Activated T-cell treated with anti-CD3 and anti-CD28 coated beads, Interleukin-2, amount 50 U/mL, for 24 hours (primary cell): ENCODE results near the gene FAM221B.

ENCODE experiments used
- DNase-seq: peaks from one replicate; pipeline ENCODE4 v3.0.0-alpha.2; 2020
- H3K27ac Mint-ChIP-seq: 2 replicates; pipeline ENCODE4 v1.8.0; 2020; ENCODE audit warnings: mild to moderate bottlenecking, mixed read lengths
- H3K27me3 Mint-ChIP-seq: 2 replicates; pipeline ENCODE4 v1.8.0; 2020; ENCODE audit warnings: mixed read lengths
- H3K36me3 Mint-ChIP-seq: 2 replicates; pipeline ENCODE4 v1.8.0; 2020; ENCODE audit warnings: low read depth, mixed read lengths
- H3K4me1 Mint-ChIP-seq: 2 replicates; pipeline ENCODE4 v1.8.0; 2020; ENCODE audit warnings: low read depth, mixed read lengths
- H3K4me3 Mint-ChIP-seq: 2 replicates; pipeline ENCODE4 v1.8.0; 2020; ENCODE audit warnings: mild to moderate bottlenecking, moderate library complexity, mixed read lengths
- H3K9me3 Mint-ChIP-seq: 2 replicates; pipeline ENCODE4 v1.8.0; 2020; ENCODE audit warnings: mixed read lengths

The FAM221B gene, protein sequence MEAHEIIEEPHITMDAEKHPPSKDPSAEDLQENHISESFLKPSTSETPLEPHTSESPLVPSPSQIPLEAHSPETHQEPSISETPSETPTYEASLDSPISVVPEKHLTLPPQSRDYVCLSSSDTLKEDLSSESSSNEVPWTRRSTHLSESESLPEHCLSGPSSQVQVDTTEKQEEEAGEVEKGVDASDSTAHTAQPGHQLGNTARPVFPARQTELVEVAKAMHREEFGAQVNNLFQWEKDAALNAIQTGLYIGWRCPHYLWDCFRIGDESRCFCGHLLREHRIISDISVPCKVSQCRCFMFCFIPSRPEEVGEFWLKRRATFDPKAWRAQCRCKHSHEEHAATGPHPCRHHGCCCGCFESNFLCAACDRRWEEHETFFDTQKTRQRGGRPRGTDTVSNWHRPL

DNA sequence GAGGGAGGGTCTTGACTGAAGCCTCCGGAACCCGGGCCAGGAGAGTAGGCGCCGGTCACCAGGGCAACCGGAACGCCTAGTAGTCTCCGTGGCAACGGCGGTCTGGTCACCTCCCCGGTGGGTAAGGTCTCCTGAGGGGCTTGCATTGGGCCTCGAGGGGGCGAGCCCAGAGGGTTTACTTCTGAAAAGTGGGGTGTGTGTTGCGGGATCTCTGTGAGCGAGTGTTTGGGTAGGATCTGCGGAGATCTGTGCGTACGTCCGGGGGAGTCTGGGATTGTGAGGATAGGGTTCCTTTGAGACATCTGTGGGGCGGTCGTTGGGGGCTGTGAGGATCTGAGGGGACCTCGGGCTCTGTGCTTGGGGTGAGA is at the start of gene FAM221B:
TSS of gene FAM221B (minus strand) at position 17 of the 368 bp plus-strand sequence. CDS start 2,571 bp downstream, outside the sequence.
- Mint-ChIP-seq H3K27me3 (no peaks in the 10 kb centered on the region), H3K4me3 (peak within 1 kb of the TSS; percentile 87), H3K9me3 (no peaks in the 10 kb centered on the region), H3K36me3 (peaks cover 3% of the 10 kb centered on the region), H3K27ac (peak within 1 kb of the TSS; percentile 89), H3K4me1 (peaks cover 20% of the 10 kb centered on the region)
- no peak for DNase-seq

DNA sequence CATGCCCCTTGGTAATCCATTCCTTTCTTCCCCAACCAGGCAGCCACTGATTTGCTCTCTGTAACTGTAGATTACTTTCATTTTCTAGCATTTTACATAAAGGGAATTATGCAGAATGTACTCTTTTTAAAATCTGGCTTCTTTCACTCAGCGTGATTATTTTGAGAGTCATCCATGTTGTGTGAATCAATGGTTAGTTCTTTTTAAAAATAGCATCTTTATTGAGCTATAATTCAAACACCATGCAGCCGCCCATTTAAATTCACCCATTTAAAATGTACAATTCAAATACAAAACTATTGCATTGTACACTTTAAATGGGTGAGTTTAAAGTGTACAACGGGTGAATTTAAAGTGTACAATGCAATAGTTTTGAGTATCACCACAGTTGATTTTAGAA is 44.0 kb upstream of the FAM221B start:
- Mint-ChIP-seq H3K4me3 (no peak overlapping the region), H3K36me3 (no peaks in the 10 kb centered on the region), H3K9me3 (peaks cover 3% of the 10 kb centered on the region), H3K27me3 (no peaks in the 10 kb centered on the region), H3K27ac (no peak overlapping the region), H3K4me1 (no peaks in the 10 kb centered on the region)
- DNase-seq: no peak

DNA sequence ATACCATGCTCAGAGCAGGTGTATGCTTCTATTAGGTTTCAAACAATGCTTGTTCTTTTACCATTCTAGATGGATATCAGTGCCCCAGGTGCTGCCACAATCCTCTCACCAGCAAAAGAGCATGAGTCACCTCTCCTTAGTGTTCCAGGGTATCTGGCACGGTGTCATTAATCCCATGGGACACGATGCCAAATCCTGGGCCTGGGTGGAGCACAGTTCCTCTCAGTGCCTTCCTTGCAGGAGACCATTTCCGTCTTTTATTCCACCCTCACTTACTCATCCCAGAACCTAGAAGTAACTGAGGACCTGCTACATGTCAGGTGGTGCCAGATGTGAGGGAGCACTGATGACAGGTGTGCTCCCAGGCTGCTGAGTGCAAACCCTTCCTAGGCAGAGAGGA is 43.0 kb upstream of the FAM221B start:
- no peak overlapping the region for H3K27ac Mint-ChIP-seq
- peaks cover 1% of the 10 kb centered on the region for H3K9me3 Mint-ChIP-seq
- DNase-seq: no peak
- H3K36me3 Mint-ChIP-seq: no peaks in the 10 kb centered on the region
- H3K4me1 Mint-ChIP-seq: no peaks in the 10 kb centered on the region
- no peak overlapping the region for H3K4me3 Mint-ChIP-seq
- H3K27me3 Mint-ChIP-seq: no peaks in the 10 kb centered on the region

DNA sequence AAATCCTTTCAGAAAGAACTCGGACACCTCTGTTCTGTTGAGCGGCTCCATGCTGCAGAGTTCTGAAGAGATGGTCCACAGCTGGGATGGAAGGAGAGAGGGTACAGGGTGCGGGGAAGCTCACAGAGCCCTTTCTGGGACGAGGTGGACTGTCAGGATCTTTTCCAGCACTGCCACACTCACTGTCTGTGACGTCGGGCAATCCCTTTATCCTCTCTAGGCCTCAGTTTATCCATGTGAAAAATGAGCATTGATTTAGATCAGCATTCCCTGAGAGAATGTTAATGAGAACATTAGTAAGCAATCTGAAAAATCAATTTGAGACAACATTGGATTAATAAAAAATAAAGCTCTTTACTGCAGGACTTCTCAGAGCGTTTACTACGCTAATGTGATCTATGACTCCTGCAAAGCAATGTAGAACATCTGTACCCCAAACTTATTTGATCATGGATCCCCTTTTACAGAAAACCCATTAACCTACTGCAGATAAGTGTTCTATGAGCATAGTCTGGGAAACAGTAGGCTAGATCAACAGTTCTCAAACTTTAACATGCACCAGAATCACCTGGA is 41.9 kb upstream of the FAM221B start, which contains the start of gene OR13J1:
TSS of gene OR13J1 (minus strand) at position 51 of the 573 bp plus-strand sequence. CDS start at position 51, 0 bp downstream.
- no peak within 1 kb of the TSS for H3K27ac Mint-ChIP-seq
- H3K36me3 Mint-ChIP-seq: no peaks in the 10 kb centered on the region
- H3K27me3 Mint-ChIP-seq: peaks cover 2% of the 10 kb centered on the region
- no peak for DNase-seq
- H3K9me3 Mint-ChIP-seq: no peaks in the 10 kb centered on the region
- H3K4me3 Mint-ChIP-seq: no peak within 1 kb of the TSS
- no peaks in the 10 kb centered on the region for H3K4me1 Mint-ChIP-seq

DNA sequence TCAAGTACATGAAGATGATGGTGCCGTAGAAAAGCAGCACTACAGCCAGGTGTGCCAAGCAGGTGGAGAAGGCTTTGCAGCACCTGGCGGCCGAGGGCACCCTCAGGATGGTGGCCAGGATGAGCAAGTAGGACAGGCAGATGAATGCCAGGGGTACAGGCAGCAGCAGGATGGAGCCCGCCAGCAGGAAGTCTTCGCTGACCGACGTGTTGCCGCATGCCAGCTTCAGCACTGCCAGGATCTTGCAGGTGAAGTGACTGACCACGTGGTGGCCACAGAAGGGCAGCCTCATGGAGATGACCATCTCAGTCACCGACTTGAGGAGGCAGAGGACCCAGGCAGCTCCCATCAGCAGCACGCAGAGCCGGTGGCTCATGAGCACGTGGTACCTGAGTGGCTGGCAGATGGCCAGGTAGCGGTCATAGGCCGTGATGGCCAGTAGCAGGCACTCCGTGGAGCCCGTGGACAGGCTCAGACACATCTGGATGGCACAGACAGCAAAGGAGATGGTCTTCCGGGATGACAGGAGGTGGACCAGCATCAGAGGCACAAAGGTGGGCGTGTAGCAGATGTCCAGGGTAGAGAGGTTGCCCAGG is 41.2 kb upstream of the FAM221B start:
- Mint-ChIP-seq H3K4me3 (no peak overlapping the region), H3K27me3 (peaks cover 3% of the 10 kb centered on the region), H3K36me3 (no peaks in the 10 kb centered on the region), H3K27ac (no peak overlapping the region), H3K4me1 (no peaks in the 10 kb centered on the region), H3K9me3 (no peaks in the 10 kb centered on the region)
- no peak for DNase-seq

GRCh38 chr9:35868933-35869332 is 40.4 kb upstream of the FAM221B start:
- H3K4me1 Mint-ChIP-seq: no peaks in the 10 kb centered on the region
- H3K36me3 Mint-ChIP-seq: no peaks in the 10 kb centered on the region
- H3K9me3 Mint-ChIP-seq: no peaks in the 10 kb centered on the region
- H3K27ac Mint-ChIP-seq: no peak overlapping the region
- peaks cover 6% of the 10 kb centered on the region for H3K27me3 Mint-ChIP-seq
- no peak overlapping the region for H3K4me3 Mint-ChIP-seq
- no peak for DNase-seq

DNA sequence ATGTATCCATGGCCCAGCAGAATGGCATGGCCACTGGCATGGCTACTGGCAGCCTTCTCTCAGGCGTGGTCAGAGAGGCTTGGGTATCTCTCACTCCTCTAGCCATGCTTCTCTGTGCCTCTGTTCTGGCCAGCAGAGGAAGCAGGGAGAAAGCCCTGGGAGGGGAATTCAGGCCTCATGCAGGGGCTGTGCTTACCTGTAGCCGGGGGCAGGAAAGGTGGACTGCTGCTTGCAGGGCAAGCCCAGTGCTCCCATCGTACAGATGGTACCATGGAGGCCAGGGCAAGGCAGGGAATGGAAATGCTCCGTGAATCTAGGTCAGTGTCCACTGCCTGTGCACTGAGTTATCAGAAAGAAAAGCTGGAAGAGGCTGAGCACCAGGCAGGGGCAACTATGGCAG is 39.0 kb upstream of the FAM221B start:
- Mint-ChIP-seq H3K4me3 (no peak overlapping the region), H3K4me1 (no peaks in the 10 kb centered on the region)

GRCh38 chr9:35864695-35865255 is 36.2 kb upstream of the FAM221B start:
- H3K4me1 Mint-ChIP-seq: no peaks in the 10 kb centered on the region
- no peak for DNase-seq
- peaks cover 19% of the 10 kb centered on the region for H3K27me3 Mint-ChIP-seq
- H3K9me3 Mint-ChIP-seq: no peaks in the 10 kb centered on the region
- no peak overlapping the region for H3K27ac Mint-ChIP-seq
- no peak overlapping the region for H3K4me3 Mint-ChIP-seq
- H3K36me3 Mint-ChIP-seq: no peaks in the 10 kb centered on the region

More for the DNA sequence above, 39.0 kb upstream of the FAM221B start:
- DNase-seq: no peak
- Mint-ChIP-seq H3K27ac (no peak overlapping the region), H3K27me3 (peaks cover 11% of the 10 kb centered on the region), H3K36me3 (no peaks in the 10 kb centered on the region), H3K9me3 (no peaks in the 10 kb centered on the region)

GRCh38 chr9:35863583-35863982 is 35.1 kb upstream of the FAM221B start:
- no peak overlapping the region for H3K27ac Mint-ChIP-seq
- no peaks in the 10 kb centered on the region for H3K4me1 Mint-ChIP-seq
- DNase-seq: no peak
- H3K9me3 Mint-ChIP-seq: no peaks in the 10 kb centered on the region
- no peaks in the 10 kb centered on the region for H3K36me3 Mint-ChIP-seq
- H3K27me3 Mint-ChIP-seq: peaks cover 19% of the 10 kb centered on the region
- H3K4me3 Mint-ChIP-seq: no peak overlapping the region

- Mint-ChIP-seq H3K4me3 (no peak overlapping the region), H3K4me1 (no peaks in the 10 kb centered on the region), H3K27ac (no peak overlapping the region), H3K36me3 (no peaks in the 10 kb centered on the region), H3K9me3 (no peaks in the 10 kb centered on the region), H3K27me3 (peaks cover 19% of the 10 kb centered on the region)
- no peak for DNase-seq
These were observed 33.8 kb upstream of the FAM221B start for GRCh38 chr9:35862328-35862727.

- Mint-ChIP-seq H3K9me3 (no peaks in the 10 kb centered on the region), H3K27me3 (peaks cover 19% of the 10 kb centered on the region), H3K27ac (no peak overlapping the region), H3K4me1 (no peaks in the 10 kb centered on the region), H3K4me3 (no peak overlapping the region), H3K36me3 (no peaks in the 10 kb centered on the region)
- DNase-seq: no peak
These were observed 32.8 kb upstream of the FAM221B start for GRCh38 chr9:35861161-35861897.

- H3K4me3 Mint-ChIP-seq: no peak overlapping the region
- DNase-seq: no peak
- no peaks in the 10 kb centered on the region for H3K4me1 Mint-ChIP-seq
- H3K36me3 Mint-ChIP-seq: no peaks in the 10 kb centered on the region
- no peaks in the 10 kb centered on the region for H3K9me3 Mint-ChIP-seq
- no peak overlapping the region for H3K27ac Mint-ChIP-seq
- peaks cover 16% of the 10 kb centered on the region for H3K27me3 Mint-ChIP-seq
These were observed 31.4 kb upstream of the FAM221B start for GRCh38 chr9:35859990-35860339.

- H3K36me3 Mint-ChIP-seq: no peaks in the 10 kb centered on the region
- peaks cover 15% of the 10 kb centered on the region for H3K27me3 Mint-ChIP-seq
- H3K4me1 Mint-ChIP-seq: no peaks in the 10 kb centered on the region
- H3K4me3 Mint-ChIP-seq: no peak overlapping the region
- no peak for DNase-seq
- no peaks in the 10 kb centered on the region for H3K9me3 Mint-ChIP-seq
- H3K27ac Mint-ChIP-seq: no peak overlapping the region
These were observed 30.9 kb upstream of the FAM221B start for GRCh38 chr9:35859310-35859989.

GRCh38 chr9:35858458-35858857 is 29.9 kb upstream of the FAM221B start:
- no peak for DNase-seq
- H3K36me3 Mint-ChIP-seq: no peaks in the 10 kb centered on the region
- no peaks in the 10 kb centered on the region for H3K9me3 Mint-ChIP-seq
- peaks cover 13% of the 10 kb centered on the region for H3K27me3 Mint-ChIP-seq
- H3K4me3 Mint-ChIP-seq: no peak overlapping the region
- no peaks in the 10 kb centered on the region for H3K4me1 Mint-ChIP-seq
- H3K27ac Mint-ChIP-seq: no peak overlapping the region
